ENCODE measurements around the gene TNXB.

DNA sequence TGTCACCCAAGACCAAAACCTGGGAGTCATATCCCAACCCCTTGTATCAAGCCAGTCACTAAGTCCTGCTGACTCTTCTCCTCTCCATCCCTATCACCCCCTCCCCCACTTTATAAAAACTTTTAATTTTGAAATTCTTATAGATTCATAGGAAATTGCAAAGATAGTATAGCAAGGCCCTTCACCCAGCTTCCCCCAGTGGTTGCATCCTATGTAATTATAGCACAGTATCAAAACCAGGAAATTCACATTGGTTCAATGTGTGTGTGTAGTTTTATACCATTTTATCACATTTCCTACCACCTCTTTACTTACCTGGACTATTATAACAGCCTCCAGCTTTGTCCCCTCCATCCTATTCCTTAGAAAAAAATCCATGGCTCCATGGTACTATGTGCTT, 48.9 kb upstream of the TNXB start:
- TF ChIP-seq, protein P1, sequence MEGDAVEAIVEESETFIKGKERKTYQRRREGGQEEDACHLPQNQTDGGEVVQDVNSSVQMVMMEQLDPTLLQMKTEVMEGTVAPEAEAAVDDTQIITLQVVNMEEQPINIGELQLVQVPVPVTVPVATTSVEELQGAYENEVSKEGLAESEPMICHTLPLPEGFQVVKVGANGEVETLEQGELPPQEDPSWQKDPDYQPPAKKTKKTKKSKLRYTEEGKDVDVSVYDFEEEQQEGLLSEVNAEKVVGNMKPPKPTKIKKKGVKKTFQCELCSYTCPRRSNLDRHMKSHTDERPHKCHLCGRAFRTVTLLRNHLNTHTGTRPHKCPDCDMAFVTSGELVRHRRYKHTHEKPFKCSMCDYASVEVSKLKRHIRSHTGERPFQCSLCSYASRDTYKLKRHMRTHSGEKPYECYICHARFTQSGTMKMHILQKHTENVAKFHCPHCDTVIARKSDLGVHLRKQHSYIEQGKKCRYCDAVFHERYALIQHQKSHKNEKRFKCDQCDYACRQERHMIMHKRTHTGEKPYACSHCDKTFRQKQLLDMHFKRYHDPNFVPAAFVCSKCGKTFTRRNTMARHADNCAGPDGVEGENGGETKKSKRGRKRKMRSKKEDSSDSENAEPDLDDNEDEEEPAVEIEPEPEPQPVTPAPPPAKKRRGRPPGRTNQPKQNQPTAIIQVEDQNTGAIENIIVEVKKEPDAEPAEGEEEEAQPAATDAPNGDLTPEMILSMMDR (IDR thresholded peaks at IDR 0.05), result no peak
- TF ChIP-seq POLR2A (IDR thresholded peaks at IDR 0.05), result no peak
